AG04449 (cell line): Measurements from ENCODE around the gene CAMK4.

ENCODE experiments used
- CTCF ChIA-PET: fragments of 350-600 bp; formaldehyde crosslinking; extraction: SDS; loops from one replicate; lab custom pipeline; 2021; ENCODE audit warnings: antibody characterized with exemption; lab: Yijun Ruan, JAX
- POLR2A ChIA-PET: fragments of 400-600, 350-600 bp; formaldehyde crosslinking; extraction: SDS; loops from one replicate; lab custom pipeline; 2020; ENCODE audit warnings: antibody characterized with exemption, inconsistent platforms; lab: Yijun Ruan, JAX
- DNase-seq: peaks from one replicate; pipeline ENCODE4 v3.0.0-alpha.2; 2010; ENCODE audit warnings: low read depth, low spot score
- H3K4me3 ChIP-seq: 2 replicates; pipeline ENCODE4 v1.5.1; 2011; ENCODE audit warnings: low read depth, mild to moderate bottlenecking, control low read depth, low read length
- CTCF ChIP-seq: IDR thresholded peaks from one replicate; pipeline ENCODE4 v1.5.1; 2011; ENCODE audit warnings: mild to moderate bottlenecking, moderate library complexity, low read length, control low read depth, inconsistent platforms; ENCODE audit not compliant: insufficient read depth; ENCODE audit errors: missing control alignments

Gene CAMK4

GRCh38 chr5:111453747-111454146, 229.6 kb downstream of the CAMK4 start:
- ChIA-PET POLR2A (interaction anchor here (0.6 kb wide), 1 partner anchor 693 kb away, joined by 5 read pairs; no protein-coding TSS in a partner anchor), CTCF (interaction anchor here (1.3 kb wide), 1 partner anchor 721 kb away, joined by 3 read pairs; no protein-coding TSS in a partner anchor)

GRCh38 chr5:111454198-111454622, 230.0 kb downstream of the CAMK4 start:
- DNase-seq, result no peak
- ChIA-PET CTCF (interaction anchor here (1.3 kb wide), 1 partner anchor 721 kb away, joined by 3 read pairs; no protein-coding TSS in a partner anchor), POLR2A (interaction anchor here (0.6 kb wide), 1 partner anchor 693 kb away, joined by 5 read pairs; no protein-coding TSS in a partner anchor)
- no peak overlapping the region for H3K4me3 ChIP-seq
- TF ChIP-seq CTCF, result no peak

More at GRCh38 chr5:111453747-111454146, 229.6 kb downstream of the CAMK4 start:
- no peak for TF ChIP-seq CTCF
- DNase-seq, result no peak
- no peak overlapping the region for H3K4me3 ChIP-seq

GRCh38 chr5:111454776-111455175, 230.6 kb downstream of the CAMK4 start:
- H3K4me3 ChIP-seq, result no peak overlapping the region
- CTCF ChIA-PET, result no interaction called here
- no peak for DNase-seq
- TF ChIP-seq CTCF, result no peak
- POLR2A ChIA-PET, result no interaction called here

- no peak for DNase-seq
- H3K4me3 ChIP-seq, result no peak overlapping the region
- ChIA-PET POLR2A (interaction anchor here (0.5 kb wide), 1 partner anchor 160 kb away, joined by 3 read pairs; no protein-coding TSS in a partner anchor), CTCF (interaction anchor here (0.6 to 2.4 kb wide), 10 partner anchors 9 to 327 kb away, joined by 3 to 21 read pairs (median 3); partner anchors contain the start of gene CAMK4)
- TF ChIP-seq CTCF, result peak; percentile 63
Measured at GRCh38 chr5:111461255-111461671, 237.1 kb downstream of the CAMK4 start.

GRCh38 chr5:111461934-111462333, 237.8 kb downstream of the CAMK4 start:
- H3K4me3 ChIP-seq, result no peak overlapping the region
- TF ChIP-seq CTCF, result no peak
- DNase-seq, result no peak
- CTCF ChIA-PET, result interaction anchor here (0.6 to 2.4 kb wide), 9 partner anchors 9 to 328 kb away, joined by 3 to 21 read pairs (median 3); partner anchors contain the start of gene CAMK4
- POLR2A ChIA-PET, result no interaction called here

- ChIA-PET POLR2A (no interaction called here), CTCF (interaction anchor here (1.2 to 1.4 kb wide), 2 partner anchors 14 to 22 kb away, joined by 3 read pairs; no protein-coding TSS in a partner anchor)
- no peak for TF ChIP-seq CTCF
- DNase-seq, result no peak
- H3K4me3 ChIP-seq, result no peak overlapping the region
Measured at GRCh38 chr5:111463311-111463710, 239.1 kb downstream of the CAMK4 start.
